ENCODE measurements around the gene SLC39A12.

The SLC39A12 gene

DNA sequence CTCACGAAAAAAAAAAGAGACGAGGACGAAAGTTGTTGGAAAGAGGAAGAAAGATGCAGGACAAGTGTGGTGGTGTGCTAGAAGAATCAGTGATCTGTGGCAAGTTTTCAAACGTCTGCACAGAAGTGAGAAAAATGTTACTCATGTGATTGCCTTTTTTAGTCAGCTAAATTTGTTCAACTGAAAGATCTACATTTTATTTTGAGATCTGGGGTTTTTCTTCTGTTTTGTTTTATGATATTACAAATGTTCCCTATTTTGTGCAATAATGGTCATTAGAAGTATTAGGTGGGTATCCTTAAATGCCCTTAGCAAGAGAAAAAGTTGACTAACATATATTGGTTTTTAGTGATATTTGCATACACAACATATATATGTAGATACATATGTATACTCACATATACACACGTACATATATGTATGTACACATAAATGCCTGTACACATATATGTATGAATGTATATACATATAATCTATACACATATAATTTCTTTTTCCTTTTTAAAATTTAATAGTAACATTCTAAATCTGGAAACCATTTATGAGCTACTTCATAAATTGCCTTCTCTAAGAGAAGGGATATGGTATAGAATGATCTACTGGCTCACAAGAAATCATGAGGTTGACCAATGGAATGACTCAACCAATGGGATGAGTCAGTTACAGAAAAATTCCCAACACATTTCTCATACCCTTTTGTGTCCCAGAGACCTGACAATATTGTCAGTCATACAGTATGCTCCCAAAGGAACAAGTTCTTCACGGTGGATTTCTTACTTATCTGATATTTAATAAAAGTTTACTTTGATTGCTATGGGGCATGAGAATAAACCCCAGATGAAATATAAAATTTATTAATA, 38.4 kb downstream of the SLC39A12 start:
- H3K4me3 ChIP-seq (ENCODE audit: low read depth, low read length), result no peak overlapping the region
- TF ChIP-seq, protein P1, sequence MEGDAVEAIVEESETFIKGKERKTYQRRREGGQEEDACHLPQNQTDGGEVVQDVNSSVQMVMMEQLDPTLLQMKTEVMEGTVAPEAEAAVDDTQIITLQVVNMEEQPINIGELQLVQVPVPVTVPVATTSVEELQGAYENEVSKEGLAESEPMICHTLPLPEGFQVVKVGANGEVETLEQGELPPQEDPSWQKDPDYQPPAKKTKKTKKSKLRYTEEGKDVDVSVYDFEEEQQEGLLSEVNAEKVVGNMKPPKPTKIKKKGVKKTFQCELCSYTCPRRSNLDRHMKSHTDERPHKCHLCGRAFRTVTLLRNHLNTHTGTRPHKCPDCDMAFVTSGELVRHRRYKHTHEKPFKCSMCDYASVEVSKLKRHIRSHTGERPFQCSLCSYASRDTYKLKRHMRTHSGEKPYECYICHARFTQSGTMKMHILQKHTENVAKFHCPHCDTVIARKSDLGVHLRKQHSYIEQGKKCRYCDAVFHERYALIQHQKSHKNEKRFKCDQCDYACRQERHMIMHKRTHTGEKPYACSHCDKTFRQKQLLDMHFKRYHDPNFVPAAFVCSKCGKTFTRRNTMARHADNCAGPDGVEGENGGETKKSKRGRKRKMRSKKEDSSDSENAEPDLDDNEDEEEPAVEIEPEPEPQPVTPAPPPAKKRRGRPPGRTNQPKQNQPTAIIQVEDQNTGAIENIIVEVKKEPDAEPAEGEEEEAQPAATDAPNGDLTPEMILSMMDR (IDR thresholded peaks at IDR 0.05; ENCODE audit: low read depth, low read length), result no peak

DNA sequence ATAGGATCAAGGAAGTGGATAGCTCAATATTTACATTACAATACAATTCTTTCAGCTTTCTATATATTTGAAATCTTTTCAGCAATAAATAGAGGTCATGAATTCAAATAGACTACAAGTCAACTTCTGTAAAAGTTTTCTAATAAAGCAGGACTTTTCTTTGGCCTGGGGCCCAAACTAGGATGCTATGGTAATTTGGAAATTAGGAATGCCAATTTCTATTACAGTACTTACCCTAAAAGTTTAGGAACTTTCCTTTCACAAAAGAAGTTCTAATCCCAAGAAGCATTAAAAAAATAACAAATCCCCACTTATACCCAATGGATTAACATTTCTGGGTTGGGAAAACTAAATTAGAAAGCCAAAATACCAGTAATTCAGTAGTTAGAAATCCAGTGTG, 40.5 kb downstream of the SLC39A12 start:
- TF ChIP-seq, protein P1 (IDR thresholded peaks at IDR 0.05; ENCODE audit: low read depth, low read length), result no peak
- H3K4me3 ChIP-seq (ENCODE audit: low read depth, low read length), result no peak overlapping the region

DNA sequence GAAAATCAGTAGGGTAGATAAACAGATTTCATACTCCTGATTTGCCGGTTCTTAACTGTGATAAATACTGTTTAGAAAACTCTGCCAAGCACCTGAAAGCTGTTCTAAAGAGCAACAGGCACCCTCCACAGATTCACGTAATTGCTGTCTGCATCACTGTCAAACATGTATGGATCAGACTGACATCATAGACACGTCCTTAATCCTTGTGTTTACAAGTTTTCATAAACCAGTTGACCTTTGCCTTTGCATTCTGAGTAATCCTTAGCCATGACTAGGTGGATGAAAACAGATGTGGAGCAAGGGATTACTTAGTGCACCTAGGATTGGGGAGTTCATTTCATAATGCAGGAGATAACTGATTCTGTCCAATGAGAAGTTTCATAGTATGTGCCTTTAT, 41.6 kb downstream of the SLC39A12 start:
- no peak overlapping the region for H3K4me3 ChIP-seq (ENCODE audit: low read depth, low read length)
- TF ChIP-seq, protein P1 (IDR thresholded peaks at IDR 0.05; ENCODE audit: low read depth, low read length), result no peak

DNA sequence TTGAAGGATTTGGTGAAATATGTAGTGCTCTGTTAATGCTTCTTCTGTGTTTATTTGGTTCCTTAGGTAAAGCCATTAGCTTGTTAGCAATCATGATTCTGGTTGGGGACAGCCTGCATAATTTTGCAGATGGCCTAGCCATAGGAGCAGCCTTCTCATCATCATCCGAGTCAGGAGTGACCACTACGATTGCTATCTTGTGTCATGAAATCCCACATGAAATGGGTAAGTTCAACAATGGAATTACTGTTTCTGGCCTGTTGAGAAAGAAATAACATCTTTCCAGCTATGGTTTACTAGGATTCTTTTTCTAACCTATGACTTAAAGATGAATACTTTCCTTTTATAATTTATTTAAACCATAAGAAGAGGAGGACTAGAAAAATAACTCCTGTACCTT, 48.9 kb downstream of the SLC39A12 start:
- TF ChIP-seq, protein P1 (IDR thresholded peaks at IDR 0.05; ENCODE audit: low read depth, low read length), result no peak
- H3K4me3 ChIP-seq (ENCODE audit: low read depth, low read length), result no peak overlapping the region

DNA sequence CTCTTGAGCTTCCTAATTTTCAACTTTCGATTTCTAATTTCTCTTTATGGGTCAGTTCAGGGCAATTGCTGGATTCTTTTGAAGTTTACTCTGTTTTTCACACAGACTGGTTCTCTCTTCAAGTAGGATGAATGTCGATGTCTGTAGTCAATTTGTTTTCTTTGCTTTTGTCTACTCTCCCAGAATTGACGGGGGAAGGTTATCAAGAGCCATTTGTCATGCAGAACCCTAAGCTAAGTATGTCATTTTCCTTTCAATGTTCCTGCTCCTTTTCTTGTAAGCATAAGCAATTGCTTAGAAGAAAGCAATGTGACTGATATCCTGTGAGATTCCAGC, 53.7 kb downstream of the SLC39A12 start:
- TF ChIP-seq, protein P1 (IDR thresholded peaks at IDR 0.05; ENCODE audit: low read depth, low read length), result no peak
- peak overlapping the region; percentile 23 for H3K4me3 ChIP-seq (ENCODE audit: low read depth, low read length)

DNA sequence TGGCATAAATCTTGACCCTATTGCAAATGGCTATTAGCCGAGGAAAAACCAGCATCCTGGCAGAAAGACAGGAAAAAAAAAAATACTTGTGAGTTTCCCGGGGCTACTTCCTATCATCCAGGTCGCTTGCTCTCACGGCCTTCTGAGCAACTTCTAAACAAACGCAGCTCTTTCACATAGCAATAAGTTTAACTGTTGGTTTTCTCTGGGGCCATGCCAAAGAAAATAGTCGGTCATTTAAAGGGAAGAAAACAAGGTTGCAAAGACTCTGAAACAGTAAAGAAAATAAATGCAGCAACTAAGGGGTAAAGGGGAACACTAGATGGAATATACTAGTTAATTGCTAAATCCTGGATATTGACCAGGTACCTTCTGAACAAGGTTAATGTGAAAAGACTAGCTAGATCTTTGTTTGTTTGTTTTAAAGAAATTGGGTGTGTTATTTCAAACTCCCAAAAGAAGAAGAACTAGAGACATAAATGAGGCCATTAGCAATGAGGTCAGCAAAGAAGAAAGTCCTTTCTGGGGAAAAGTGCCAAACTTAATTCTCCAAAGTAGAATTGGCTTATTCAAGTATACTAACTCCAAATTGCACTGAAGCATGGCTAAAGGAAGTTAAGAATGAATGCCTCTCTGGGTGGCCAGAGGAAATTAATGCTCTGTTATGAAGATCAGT, 54.2 kb downstream of the SLC39A12 start:
- TF ChIP-seq, protein P1 (IDR thresholded peaks at IDR 0.05; ENCODE audit: low read depth, low read length), result no peak
- H3K4me3 ChIP-seq (ENCODE audit: low read depth, low read length), result peak overlapping the region; percentile 23

DNA sequence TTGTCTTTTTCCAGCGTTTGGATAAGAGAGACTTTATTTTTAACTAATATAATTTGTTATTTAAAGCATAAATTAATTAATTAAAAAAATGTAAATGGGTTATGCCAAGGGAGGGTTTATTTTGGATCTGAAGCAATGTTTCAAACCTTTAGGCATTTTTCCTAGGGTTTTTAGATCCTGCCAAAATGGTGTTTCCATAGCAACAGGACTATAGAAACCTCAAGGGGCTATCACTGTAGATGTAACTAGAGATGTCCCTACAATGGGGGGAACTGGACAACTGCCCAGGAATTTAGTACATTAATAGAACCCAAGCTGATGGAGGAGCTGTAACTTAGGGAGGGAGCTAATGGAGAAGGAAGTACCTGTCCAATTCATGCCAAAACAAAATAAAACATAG, 57.3 kb downstream of the SLC39A12 start:
- no peak overlapping the region for H3K4me3 ChIP-seq (ENCODE audit: low read depth, low read length)
- TF ChIP-seq, protein P1 (IDR thresholded peaks at IDR 0.05; ENCODE audit: low read depth, low read length), result no peak

Measured in WI38 (cell line).